Measurements from ENCODE around the gene SH3GL3. TPM values are rescaled to one million over a fixed set of nuclear protein-coding genes. Genes with fewer than 3 reads are reported as not detected.

SH3GL3 gene
- total RNA-seq, 4 donors from 2014 or later, result 0.40 TPM; not detected in 3

GRCh38 chr15:83476708-83477107 is 29.6 kb downstream of the SH3GL3 start:
- WGBS, 2 donors, result 71 to 85% methylated on average over 2 of the region's 2 CpGs
- Histone ChIP-seq H3K27ac (no peak overlapping the region), H3K4me3 (replicated peaks in 1 of 3) (no peak overlapping the region), H3K9me3 (no peaks in the 10 kb centered on the region), H3K36me3 (no peaks in the 10 kb centered on the region), H3K4me1 (no peaks in the 10 kb centered on the region), H3K27me3 (no peaks in the 10 kb centered on the region)
- intact Hi-C loops (cut with DNase I), result no loop called here
- no peak for TF ChIP-seq CTCF (IDR thresholded peaks at IDR 0.05)
- TF ChIP-seq POLR2A (IDR thresholded peaks at IDR 0.05), result no peak
- no peak for DNase-seq

GRCh38 chr15:83477172-83477807 is 30.1 kb downstream of the SH3GL3 start:
- no peaks in the 10 kb centered on the region for H3K27me3 ChIP-seq
- H3K4me1 ChIP-seq, result no peaks in the 10 kb centered on the region
- H3K36me3 ChIP-seq, result no peaks in the 10 kb centered on the region
- no peak overlapping the region for H3K4me3 ChIP-seq (replicated peaks in 1 of 3)
- no peak for TF ChIP-seq CTCF (IDR thresholded peaks at IDR 0.05)
- no peak for TF ChIP-seq POLR2A (IDR thresholded peaks at IDR 0.05)
- intact Hi-C loops (cut with DNase I), result no loop called here
- H3K9me3 ChIP-seq, result no peaks in the 10 kb centered on the region
- 80 to 84% methylated on average over 3 of the region's 3 CpGs for WGBS, 2 donors
- H3K27ac ChIP-seq, result no peak overlapping the region
- DNase-seq, result no peak

DNA sequence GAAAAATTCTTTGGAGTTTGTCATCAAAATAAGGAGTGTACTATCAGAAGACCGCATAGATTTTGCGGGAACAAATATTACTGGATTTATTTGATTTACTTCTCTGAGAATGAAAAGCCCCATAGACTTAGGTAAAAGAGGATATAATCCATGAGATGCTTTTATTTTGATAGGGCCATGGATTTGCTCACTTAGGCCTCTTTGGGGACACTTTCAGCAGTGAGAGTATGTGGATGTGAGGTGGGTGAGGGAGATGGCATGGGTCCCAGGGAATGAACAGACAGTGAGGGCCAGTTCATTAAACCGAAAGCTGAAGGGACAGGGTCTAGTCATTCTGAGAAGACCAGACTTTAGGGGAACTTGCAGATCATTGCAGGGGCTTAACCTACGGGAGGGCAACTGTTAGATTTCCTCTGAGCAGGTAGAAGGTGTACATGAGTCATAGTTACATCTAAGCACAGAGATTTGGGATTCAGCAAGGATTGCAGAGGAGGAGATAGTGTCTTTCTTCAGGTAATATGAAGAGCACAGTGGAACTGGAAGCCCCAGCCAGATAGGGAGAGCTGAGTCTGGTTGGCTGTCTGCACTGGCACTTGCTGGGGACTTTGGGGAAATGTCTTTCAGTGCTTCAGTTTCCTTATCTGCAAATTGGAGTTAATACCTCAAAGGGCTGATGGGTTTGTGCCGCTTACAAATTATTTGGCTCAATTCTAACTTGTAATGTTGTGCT is 30.8 kb downstream of the SH3GL3 start:
- TF ChIP-seq CTCF (IDR thresholded peaks at IDR 0.05), result no peak
- TF ChIP-seq POLR2A (IDR thresholded peaks at IDR 0.05), result no peak
- 87 to 88% methylated on average over 5 of the region's 5 CpGs for WGBS, 2 donors
- Histone ChIP-seq H3K27ac (no peak overlapping the region), H3K27me3 (no peaks in the 10 kb centered on the region), H3K4me3 (replicated peaks in 1 of 3) (no peak overlapping the region), H3K9me3 (no peaks in the 10 kb centered on the region), H3K4me1 (no peaks in the 10 kb centered on the region), H3K36me3 (no peaks in the 10 kb centered on the region)
- no peak for DNase-seq
- intact Hi-C loops (cut with DNase I), result no loop called here

- no peak overlapping the region for H3K27ac ChIP-seq
- H3K27me3 ChIP-seq, result no peaks in the 10 kb centered on the region
- 87 to 100% methylated on average over 1 of the region's 1 CpG for WGBS, 2 donors
- H3K4me1 ChIP-seq, result no peaks in the 10 kb centered on the region
- DNase-seq, result no peak
- no peak for TF ChIP-seq POLR2A (IDR thresholded peaks at IDR 0.05)
- TF ChIP-seq CTCF (IDR thresholded peaks at IDR 0.05), result no peak
- no peak overlapping the region for H3K4me3 ChIP-seq (replicated peaks in 1 of 3)
- H3K36me3 ChIP-seq, result no peaks in the 10 kb centered on the region
- intact Hi-C loops (cut with DNase I), result no loop called here
- H3K9me3 ChIP-seq, result no peaks in the 10 kb centered on the region
These were observed 36.5 kb downstream of the SH3GL3 start for GRCh38 chr15:83483612-83484011.

- WGBS, 2 donors, result 88 to 94% methylated on average over 2 of the region's 2 CpGs
- intact Hi-C loops (cut with DNase I), result no loop called here
These were observed 37.5 kb downstream of the SH3GL3 start for GRCh38 chr15:83484636-83485035.

More at GRCh38 chr15:83484636-83485035, 37.5 kb downstream of the SH3GL3 start:
- Histone ChIP-seq H3K9me3 (no peaks in the 10 kb centered on the region), H3K27me3 (no peaks in the 10 kb centered on the region), H3K4me1 (no peaks in the 10 kb centered on the region), H3K36me3 (no peaks in the 10 kb centered on the region), H3K27ac (no peak overlapping the region), H3K4me3 (replicated peaks in 1 of 3) (no peak overlapping the region)
- no peak for DNase-seq
- TF ChIP-seq CTCF (IDR thresholded peaks at IDR 0.05) (no peak), POLR2A (IDR thresholded peaks at IDR 0.05) (no peak)
